ENCODE measurements around the gene CHST15.

The CHST15 gene

GRCh38 chr10:124029559-124029958 lies 63.8 kb downstream of the CHST15 start:
- TF ChIP-seq CTCF (IDR thresholded peaks at IDR 0.05; ENCODE audit: unreplicated experiment in 3 of 3) = no peak
- Mint-ChIP-seq H3K27me3 (ENCODE audit: low read depth) (peaks cover 9% of the 10 kb centered on the region), H3K4me3 (no peak overlapping the region)

GRCh38 chr10:124028700-124029480 lies 64.5 kb downstream of the CHST15 start:
- Mint-ChIP-seq H3K27me3 (ENCODE audit: low read depth) (peaks cover 9% of the 10 kb centered on the region), H3K4me1 (peaks cover 60% of the 10 kb centered on the region), H3K36me3 (ENCODE audit: low read depth) (peaks cover 4% of the 10 kb centered on the region), H3K9me3 (no peaks in the 10 kb centered on the region), H3K4me3 (peak overlapping the region in 1 of 3 experiments; percentile 14), H3K27ac (no peak overlapping the region)
- no peak for TF ChIP-seq CTCF (IDR thresholded peaks at IDR 0.05; ENCODE audit: unreplicated experiment in 3 of 3)

More at GRCh38 chr10:124029559-124029958, 63.8 kb downstream of the CHST15 start:
- Mint-ChIP-seq H3K4me1 (peaks cover 63% of the 10 kb centered on the region), H3K9me3 (no peaks in the 10 kb centered on the region), H3K36me3 (ENCODE audit: low read depth) (peaks cover 4% of the 10 kb centered on the region), H3K27ac (no peak overlapping the region)

- Mint-ChIP-seq H3K4me1 (peaks cover 52% of the 10 kb centered on the region), H3K9me3 (no peaks in the 10 kb centered on the region), H3K27ac (peak overlapping the region in 1 of 3 experiments; percentile 15), H3K36me3 (ENCODE audit: low read depth) (peaks cover 4% of the 10 kb centered on the region), H3K4me3 (no peak overlapping the region), H3K27me3 (ENCODE audit: low read depth) (peaks cover 9% of the 10 kb centered on the region)
- TF ChIP-seq CTCF (IDR thresholded peaks at IDR 0.05; ENCODE audit: unreplicated experiment in 3 of 3) = no peak
These were observed 65.7 kb downstream of the CHST15 start for GRCh38 chr10:124027651-124028050.

- peaks cover 9% of the 10 kb centered on the region for H3K27me3 Mint-ChIP-seq (ENCODE audit: low read depth)
- peak overlapping the region in 1 of 3 experiments; percentile 25 for H3K4me3 Mint-ChIP-seq
- no peak for TF ChIP-seq CTCF (IDR thresholded peaks at IDR 0.05; ENCODE audit: unreplicated experiment in 3 of 3)
- H3K9me3 Mint-ChIP-seq = no peaks in the 10 kb centered on the region
- H3K27ac Mint-ChIP-seq = peak overlapping the region in 1 of 3 experiments; percentile 35
- peaks cover 51% of the 10 kb centered on the region for H3K4me1 Mint-ChIP-seq
- H3K36me3 Mint-ChIP-seq (ENCODE audit: low read depth) = peaks cover 4% of the 10 kb centered on the region
These were observed 66.3 kb downstream of the CHST15 start for GRCh38 chr10:124027031-124027611.

GRCh38 chr10:124026589-124026939 lies 66.8 kb downstream of the CHST15 start:
- Mint-ChIP-seq H3K9me3 (no peaks in the 10 kb centered on the region), H3K4me1 (peaks cover 51% of the 10 kb centered on the region), H3K36me3 (ENCODE audit: low read depth) (peaks cover 5% of the 10 kb centered on the region), H3K27ac (peak overlapping the region; percentile 57 to 87 (median 78)), H3K27me3 (ENCODE audit: low read depth) (peaks cover 10% of the 10 kb centered on the region), H3K4me3 (no peak overlapping the region)
- no peak for TF ChIP-seq CTCF (IDR thresholded peaks at IDR 0.05; ENCODE audit: unreplicated experiment in 3 of 3)
